GM12891 (cell line): ENCODE measurements around the gene OLFML3.

Experiments
- POLR2A ChIP-seq: IDR thresholded peaks from 2 replicates; pipeline ENCODE4 v1.6.1; 2011; ENCODE audit warnings: low read depth, low read length, control low read depth
- POLR2AphosphoS5 ChIP-seq: IDR thresholded peaks from 2 replicates; pipeline ENCODE4 v1.6.1; 2011; ENCODE audit warnings: low read depth, low read length, control low read depth

DNA sequence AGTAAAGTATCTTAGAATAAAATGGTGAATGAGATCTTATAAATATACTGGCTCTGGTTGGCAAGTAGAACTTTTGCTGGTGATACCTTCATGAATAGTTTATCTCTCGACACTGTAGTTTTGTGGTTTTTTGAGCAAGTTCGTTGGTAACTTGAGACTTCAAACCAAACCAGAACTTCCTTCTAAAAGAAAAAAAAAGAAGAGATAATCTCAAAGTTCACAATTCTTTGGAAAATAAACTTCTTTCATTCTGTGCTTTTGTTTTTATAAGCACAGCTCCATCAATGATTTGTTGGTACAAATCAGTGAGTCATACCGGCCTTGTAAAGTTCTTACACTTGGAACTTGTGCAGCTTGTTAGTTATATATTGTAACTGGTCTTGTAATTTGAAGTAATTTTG is 47.8 kb upstream of the OLFML3 start:
- TF ChIP-seq POLR2A (no peak), POLR2AphosphoS5 (no peak)
